HG02678 (cell line): ENCODE data around the gene ZNF689.
A peak's percentile ranks its signal among the peaks of the same experiment; 100 is the strongest.

ENCODE experiments used
- ATAC-seq: cut with Tn5 transposase; IDR thresholded peaks from one replicate; pipeline ENCODE4 v1.9.1; 2021; ENCODE audit warnings: mild to moderate bottlenecking, moderate library complexity; ENCODE audit not compliant: unreplicated experiment

ZNF689 gene

DNA sequence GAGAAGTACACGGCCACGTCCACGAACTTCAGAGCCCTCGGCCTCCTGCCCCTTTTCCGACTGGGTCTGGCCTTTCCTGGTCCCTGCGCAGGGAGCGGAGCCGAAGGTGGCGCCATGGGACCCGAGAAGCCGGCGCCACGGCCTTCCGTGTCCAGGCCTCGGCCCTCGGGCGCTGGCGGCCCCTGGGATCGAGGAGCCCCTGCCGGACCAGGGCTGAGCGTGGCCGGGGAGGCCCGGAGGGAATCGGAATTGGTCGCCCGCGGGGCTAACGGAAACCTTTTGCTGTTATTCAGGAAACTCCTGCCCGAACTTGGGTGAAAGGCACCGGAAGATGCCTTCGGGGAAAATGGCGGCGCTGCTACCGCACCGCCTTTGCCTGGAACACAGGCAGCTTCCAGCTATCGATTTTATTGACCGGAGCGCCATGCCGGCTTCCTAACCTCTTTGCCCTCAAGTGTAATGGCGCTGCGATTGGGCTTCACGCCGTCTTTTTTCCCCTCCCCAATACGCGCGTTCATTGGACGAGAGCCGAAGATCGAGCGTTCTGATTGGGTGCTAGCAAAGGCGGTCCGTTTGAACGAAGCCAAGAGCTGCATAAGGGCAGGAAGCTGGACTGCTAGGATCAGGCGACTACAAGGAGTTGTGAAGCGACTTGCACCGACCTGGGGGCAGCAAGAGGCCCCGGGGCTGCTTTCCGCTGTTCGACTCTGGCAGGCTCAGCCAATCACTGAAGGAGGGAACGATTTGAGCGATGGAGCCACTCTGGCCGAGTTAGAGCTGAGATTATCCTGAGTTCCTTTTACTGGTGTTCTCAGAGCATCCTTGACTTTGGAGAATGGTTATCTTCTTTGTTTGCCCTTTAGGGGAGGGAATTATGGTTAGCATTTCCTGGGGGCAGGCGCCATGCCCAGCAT lies at the start of gene ZNF689:
Gene ZNF689, minus strand, starts transcription at position 464 of the 914 bp plus-strand sequence. Its CDS starts 348 bp downstream, at position 116.
- peak; percentile 88 for ATAC-seq

DNA sequence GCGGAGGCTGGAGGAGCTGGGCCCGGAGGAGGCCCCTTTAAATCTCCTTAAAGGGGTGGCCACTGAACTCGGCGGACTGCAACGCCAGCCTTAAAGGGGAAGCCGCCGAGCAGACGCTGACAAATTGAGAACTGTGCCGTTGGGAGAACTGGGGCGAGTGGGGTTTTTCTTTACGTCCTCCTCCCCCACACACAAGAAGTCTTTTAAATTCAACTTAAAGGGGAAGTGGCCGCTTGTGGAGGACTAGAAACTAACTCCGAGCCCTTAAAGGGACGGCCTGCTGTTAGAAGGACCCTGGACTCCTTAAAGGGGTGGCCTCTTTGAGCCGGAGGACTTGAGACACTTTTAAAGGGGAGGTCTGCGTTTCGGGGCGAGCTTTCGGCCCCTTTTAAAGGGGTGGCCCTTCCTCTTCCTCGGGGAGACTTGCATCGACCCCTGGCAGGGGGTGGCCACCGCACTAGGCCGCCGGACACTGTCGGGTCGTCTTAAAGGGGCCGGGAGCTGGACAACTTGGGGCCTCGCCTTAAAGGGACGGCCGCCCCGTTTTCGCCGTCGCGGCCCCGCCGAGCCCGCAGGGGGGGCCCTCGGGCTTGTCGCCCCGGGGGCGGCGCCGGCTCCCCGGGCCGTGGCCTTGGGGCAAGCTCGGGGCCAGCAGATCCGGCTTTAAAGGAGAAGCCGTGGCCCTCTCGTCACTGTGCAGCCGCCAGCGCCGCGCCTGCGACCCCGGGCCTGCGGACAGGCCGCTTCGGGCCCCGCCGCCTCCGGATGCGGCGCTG lies 48.7 kb upstream of the ZNF689 start:
- ATAC-seq: peak; percentile 27

DNA sequence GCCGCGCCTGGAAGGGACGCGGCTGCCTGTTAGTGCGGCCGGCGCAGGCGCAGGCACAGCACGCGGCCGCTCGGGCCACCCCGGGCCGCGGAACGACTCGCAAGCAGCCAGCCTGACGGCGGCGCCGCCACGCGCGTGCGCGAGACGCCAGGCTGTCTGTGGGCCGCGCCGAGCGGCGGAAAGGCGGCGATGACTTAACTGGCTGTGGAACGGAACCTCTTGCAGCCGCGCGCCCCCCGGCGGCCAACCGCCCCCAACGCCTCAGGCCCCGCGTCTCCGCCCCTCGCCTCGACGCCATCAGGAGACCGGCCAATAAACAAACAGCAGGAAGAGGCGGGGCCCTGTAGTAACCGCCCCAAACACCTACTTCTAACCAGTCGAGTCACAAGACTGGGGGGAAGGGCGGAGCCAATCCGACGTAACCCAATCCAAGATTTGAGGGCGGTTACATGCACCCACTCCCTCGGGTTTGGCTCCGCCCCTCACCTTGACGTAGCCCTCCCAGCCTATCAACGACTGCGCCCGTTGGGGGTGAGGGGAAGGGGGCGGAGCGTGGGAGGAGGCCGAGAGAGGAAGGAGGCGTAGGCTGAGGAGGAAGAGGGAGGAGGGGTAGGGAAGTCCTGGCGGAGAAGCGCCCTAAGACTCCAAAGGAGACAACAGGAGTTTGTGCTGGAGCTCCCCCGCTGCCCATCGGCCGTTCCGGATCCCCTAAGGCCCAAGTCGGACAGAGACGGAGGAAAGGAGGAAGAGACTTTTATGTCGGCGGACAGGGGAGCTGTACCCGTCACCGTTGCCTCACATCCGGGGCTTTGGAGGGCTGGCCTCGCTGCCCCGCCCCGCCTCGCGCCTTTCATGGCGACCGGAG lies 47.9 kb upstream of the ZNF689 start, which contains the start of gene FBRS:
Gene FBRS, plus strand, starts transcription at position 566 of the 865 bp plus-strand sequence. CDS start 1,088 bp downstream, outside the sequence.
- ATAC-seq: peak; percentile 69

DNA sequence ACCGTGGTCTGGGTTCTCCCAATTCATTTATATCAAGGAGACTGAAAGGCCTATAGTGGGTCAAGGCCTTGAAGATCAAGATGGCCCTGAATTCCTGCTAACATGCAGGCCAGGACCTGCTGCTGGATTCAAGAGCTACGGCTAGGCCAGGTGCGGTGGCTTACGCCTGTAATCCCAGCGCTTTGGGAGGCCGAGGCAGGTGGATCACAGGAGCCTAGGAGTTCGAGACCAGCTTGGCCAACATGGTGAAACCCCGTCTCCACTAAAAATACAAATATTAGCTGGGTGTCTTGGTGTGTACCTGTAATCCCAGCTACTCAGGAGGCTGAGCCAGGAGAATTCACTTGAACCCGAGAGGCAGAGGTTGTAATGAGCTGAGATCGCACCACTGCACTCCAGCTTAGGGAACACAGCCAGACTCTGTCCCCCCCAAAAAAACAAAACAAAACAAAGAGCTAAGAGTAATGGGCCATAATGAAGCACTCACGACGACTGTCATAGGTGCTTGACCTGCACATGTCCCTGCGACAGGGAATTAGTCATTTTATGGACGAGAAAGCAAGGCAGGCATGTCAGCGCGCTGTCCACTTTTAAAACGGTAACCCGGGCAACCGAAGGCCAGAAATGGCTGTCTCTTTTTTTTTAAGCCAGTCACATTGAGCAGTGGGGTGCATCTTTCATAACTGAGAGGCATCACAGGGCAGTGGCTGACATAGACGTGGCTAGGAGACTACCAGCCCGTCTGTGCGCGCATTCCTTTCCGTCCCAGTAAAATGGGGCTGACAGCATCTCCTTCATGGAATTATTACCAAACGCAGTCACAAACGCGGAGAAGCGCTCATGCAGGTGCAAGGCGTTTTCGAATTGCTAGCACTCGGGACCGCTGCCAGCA lies 47.0 kb upstream of the ZNF689 start:
- ATAC-seq: no peak

DNA sequence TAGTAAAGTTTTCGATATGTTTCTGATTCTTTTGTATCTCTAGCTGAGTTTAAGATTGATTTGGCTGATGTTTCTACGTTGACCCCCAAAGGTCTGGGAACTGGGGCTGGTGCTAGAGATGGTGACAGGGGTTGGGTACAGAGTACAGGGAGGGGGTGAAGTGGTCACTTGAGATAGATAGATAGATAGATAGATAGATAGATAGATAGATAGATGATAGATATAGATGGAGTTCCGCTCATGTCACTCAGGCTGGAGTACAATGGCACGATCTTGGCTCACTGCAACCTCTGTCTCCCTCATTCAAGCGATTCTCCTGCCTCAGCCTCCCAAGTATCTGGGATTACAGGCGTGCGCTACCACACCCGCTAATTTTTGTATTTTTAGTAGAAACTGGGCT lies 46.2 kb upstream of the ZNF689 start:
- ATAC-seq: no peak

DNA sequence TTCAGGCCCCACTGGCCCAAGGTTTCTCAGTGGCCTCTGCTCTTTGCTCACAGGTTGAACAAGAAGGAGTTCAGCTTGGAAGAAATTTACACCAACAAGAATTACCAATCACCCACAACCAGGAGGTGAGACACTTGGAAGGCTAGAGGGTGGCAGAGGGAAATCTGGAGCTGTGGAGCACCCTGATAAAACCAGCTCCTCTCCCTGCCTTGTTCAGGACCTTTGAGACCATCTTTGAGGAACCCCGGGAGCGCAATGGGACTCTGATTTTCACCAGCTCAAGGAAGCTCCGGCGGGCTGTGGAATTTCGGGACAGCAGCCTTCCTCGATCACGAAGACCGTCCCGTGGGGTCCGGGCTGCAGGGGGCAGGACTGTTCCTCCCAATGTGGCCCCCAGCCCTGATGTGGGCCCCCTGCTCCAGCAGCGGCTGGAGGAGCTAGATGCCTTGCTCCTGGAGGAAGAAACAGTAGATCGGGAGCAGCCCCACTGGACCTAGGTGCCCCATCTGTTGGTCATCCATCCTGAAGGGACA lies 45.7 kb upstream of the ZNF689 start:
- no peak for ATAC-seq

DNA sequence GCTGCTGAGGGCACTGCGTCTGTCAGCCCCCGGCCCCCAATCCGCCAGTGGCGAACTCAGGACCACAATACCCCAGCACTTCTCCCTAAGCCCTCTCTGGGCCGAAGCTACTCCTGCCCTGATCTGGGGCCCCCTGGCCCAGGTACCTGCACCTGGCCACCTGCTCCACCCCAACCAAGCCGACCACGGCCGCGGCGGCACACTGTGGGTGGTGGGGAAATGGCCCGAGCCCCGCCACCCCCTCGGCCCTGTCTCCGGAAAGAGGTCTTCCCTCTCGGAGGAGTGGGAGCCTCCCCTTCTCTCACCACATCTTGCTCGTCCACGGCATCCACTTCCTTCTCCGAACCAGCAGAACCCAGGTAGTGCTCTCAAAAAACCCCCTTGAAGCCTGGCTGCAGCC lies 44.7 kb upstream of the ZNF689 start:
- ATAC-seq: no peak

DNA sequence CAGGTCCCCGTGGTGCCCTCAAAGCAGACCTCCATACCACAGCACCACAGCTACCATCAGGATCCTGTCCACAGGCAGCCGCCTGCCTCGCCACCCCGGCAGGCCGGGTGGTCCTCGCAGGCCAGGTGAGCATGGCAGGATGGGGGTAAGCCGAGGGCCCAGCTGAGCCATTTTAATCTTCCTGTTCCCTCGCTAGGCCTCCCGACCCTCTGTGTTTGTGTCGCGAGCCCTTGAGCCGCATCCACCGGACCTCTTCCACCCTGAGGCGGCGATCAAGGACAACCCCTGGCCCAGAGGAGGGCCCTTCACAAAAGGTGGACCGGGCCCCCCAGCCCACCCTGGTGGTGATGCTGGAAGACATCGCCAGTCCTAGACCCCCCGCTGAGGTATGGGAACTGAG lies 42.5 kb upstream of the ZNF689 start:
- ATAC-seq: no peak

DNA sequence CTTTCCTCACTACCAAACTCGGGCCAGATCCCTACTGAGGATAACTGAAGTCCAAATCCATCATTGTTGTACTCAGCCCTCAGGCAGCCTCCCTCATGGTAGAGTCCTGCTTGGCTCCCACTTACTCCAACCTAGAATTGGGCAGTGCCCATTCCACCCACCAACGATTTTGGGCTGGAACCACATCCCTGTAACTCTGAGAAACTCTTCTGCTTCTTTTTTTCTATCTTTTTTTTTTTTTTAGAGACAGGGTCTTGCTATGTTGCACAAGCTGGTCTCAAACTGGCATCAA lies 41.8 kb upstream of the ZNF689 start:
- ATAC-seq: no peak

DNA sequence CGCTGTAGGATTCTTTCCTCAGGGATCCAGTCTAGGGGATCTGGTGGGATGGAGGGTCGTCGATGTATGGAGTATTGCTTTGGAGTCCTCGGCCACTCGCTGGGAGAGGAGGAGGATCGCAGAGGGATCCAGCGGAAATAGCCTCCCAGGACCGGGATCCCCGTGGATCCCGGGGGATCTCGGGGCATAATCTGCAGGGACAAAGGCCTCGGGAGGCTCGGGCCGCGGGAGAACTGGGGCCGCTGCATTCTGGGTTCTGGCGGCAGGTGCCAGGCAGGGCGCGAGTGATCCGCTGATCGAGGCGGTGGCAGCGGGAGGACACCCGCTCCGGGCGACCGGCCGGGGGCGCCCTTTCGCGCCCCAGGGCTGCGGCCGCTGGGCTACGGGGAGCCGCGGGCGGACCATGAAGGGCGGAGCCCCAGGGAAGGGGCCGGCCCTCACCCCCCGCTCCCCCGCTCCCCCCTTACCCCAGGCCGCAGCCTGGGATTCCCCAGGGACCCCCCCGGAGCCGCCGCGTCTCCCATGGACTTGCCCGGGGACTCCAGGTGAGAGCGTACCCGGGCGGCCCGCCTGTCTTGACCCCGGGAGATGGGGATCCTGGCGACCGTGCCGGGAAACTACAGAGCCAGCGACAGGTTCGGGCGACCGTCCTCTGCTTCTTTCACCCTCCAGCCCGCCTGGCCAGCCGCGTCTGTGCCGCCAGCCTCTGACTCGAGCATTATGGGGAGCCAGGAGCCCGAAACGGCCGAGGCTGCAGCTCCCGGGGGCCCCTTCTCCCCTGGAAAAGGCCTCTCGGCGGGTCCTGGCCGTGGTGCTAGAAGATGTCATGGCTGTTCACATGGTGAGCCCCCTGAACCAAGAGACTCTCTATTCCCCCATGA lies 41.2 kb upstream of the ZNF689 start:
- ATAC-seq: peak; percentile 43

DNA sequence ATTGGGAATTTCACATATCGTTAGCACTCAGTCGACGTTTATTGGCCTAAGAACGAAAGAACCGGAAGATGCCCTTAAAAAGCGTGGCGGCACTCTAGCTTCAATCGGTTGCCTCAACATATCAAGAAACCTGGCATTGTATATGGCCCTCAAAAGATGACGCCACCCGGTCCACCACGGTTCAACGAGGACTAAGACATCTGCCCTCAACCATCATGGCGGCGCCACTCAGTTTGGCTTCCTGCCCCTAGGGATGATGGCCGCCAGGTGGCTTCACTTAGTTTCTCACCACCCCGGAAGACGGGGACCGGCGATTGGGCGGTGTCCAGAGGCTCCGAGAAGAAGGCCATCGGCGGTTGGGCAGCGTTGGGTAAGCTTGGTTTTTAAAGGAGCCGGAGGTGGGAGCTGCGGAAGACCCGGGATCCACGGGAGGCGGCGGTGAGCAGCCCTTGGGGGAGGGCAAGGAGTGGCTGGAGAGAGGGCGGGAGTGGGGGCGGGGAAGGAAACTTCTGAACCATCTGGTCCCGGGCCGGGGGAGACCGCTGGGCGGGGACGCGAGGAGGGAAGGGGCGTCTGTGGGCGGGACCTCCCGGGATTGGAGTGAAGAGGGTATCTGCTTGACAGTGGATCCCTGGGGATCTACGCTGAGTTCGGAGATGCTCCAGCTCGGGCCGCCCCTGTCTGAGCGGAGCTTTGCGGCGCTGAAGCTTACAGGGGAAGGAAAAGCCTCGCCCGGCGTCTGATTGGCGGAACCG lies 40.4 kb upstream of the ZNF689 start, which contains the start of gene PRR14:
Gene PRR14, plus strand, starts transcription at position 592 of the 755 bp plus-strand sequence. CDS start 686 bp downstream, outside the sequence.
- ATAC-seq: peak; percentile 78

DNA sequence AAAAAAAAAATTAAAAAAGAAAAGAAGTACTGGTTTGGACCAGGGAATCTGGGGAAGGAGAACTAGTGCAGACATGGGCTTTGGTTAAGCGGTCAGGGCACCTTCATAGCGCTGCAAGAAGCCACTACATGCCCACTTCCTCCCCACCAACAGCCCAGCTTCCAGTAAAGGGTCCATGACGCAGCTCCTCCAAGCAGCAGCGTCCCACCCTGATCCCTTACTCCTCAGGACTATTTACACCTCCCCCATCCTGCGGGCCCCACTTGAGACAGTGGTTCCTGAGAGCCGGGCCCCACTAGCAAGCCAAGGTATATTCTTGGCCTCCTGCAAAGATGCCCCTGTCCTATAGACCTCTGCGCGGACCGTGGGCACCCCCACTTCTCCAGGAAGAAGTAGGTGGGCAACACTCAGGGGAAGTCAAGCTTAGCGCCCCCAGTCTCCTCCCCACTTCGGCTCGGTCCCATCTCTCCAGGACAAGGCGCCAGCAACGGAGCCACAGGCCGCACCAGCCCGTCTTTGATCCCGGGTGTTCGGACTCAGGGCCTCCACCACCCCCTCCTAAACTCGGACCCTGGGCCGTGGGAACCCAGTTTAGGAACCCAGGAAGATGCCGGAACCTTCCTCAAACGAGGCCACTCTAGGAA lies 39.7 kb upstream of the ZNF689 start:
- ATAC-seq: peak; percentile 4

DNA sequence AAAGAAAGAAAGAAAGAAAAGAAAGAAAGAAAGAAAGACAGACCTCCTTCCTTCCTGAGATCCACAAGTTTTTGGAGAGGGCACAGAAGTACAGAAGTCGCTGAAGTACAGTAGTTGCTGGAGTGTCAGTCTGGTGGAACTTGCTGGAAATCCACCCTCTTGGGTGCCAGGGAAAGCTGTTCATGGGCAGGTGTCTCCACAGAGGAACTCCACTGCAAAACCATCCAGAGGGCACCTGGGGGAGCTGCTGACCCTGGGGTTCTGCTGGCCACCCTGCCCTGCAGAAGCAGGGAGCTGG lies 37.0 kb upstream of the ZNF689 start:
- ATAC-seq: no peak

DNA sequence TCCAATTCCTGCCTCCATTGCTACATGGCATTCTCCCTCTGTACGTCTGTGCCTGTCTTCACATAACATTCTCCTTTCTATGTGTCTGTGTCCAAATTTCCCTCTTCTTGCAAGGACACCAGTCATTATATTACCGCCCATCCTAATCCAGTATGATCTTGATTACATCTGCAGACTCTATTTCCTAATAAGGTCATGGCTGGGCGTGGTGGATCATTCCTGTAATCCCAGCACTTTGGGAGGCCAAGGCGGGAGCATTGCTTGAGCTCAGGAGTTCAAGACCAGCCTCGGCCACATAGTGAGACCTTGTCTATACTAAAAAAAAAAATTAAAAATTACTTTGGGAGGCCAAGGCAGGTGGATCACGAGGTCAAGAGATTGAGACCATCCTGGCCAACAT lies 35.5 kb upstream of the ZNF689 start:
- no peak for ATAC-seq

DNA sequence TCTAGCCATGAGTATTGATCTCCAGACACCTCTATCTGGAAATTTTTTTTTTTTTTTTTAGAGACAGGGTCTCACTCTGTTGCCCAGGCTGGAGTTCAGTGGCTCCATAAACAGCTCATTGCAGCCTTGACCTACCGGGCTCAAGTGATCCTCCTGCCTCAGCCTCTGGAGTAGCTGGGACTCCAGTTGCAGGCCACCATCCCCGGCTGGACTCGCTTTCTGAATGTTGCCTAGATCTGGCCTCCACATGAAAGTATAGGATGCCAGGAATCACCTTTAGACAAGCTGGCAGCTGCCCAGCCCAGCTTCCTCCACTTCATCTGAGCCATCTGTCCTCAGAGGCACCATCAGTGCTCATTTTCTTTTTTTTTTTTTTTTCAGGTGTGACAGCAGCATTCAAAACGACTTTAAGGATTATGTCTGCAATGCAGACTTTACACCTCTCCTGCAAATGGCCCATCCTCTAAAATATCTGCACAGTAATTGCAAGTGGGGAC lies 34.2 kb upstream of the ZNF689 start:
- no peak for ATAC-seq

DNA sequence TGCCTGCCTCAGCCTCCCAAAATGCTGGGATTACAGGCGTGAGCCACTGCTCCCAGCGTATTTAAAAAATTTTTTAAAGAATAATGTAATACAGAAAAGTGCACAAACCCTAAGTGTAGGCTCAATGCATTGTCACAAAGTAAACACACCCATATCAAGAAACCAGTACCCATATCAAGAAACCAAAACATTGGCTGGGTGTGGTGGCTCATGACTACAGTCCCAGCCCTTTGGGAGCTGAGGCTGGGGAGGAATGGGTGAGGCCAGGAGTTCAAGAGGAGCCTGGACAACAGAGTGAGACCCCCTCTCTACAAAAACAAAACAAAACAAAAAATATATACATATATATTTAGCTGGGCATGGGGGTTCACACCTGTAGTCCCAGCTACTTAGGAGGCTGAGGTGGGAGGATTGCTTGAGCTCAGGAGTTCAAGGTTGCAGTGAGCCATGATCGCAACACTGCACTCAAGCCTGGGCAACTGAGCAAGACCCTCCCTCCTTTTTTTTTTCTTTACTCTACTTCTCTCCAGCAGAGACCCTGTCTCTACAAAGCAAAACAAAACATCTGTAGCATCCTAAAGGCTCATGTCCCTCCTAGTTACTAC lies 31.3 kb upstream of the ZNF689 start:
- no peak for ATAC-seq

DNA sequence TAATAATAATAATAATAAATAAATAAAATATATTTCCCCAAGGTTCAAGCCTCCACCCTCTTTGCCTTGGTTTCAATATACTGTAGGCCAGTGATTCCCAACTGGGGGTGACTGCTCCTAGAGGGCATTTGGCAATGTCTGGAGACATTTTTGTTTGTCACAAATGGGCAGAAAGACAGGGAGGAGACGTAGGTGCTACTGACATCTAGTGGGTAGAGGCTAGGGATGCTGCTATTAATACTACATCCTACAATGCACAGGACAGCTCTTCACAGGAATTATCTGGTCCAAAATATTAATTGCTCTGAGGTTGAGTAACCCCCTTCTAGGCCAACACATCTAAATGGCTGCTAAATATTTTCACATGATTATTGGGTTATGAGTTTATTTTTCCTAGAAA lies 27.8 kb upstream of the ZNF689 start:
- ATAC-seq: no peak
